ENCODE results near the gene IL22RA2.

The IL22RA2 gene

GRCh38 chr6:137191236-137191635, 17.8 kb upstream of the IL22RA2 start:
- intact Hi-C loops (cut with micrococcal nuclease): loop anchor here (5.0 kb wide), 1 partner anchor 34 kb away; no protein-coding TSS in a partner anchor
- Mint-ChIP-seq H3K27ac (peak overlapping the region; percentile 84), H3K4me3 (no peak overlapping the region)

DNA sequence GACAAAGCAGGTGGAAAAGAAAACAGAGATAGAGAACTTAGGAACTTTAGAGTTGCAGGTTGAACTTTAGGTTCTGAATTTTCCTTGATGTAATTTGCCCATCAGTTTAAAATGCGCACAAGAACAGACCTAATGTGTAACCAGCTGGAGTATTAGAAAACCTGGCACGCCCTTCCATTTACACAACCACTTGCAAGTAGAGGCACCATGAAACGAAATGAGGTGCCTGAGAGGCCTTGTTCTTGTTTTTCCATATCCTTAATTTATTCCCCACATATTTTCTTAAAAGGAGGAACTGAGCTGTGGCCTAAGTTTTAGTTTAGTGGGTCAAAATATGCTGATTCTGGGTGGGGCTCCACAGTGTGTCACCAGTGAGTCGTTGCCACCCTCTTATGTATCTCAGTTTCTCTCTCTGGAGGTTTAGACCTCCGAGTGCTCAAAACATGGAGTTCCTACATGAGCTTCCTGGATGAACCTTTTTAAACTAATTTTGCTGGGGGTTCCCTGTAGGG, 17.2 kb upstream of the IL22RA2 start:
- Mint-ChIP-seq H3K27ac (peak overlapping the region; percentile 84), H3K9me3 (peaks cover 22% of the 10 kb centered on the region), H3K4me3 (no peak overlapping the region), H3K27me3 (no peaks in the 10 kb centered on the region), H3K36me3 (ENCODE audit: low read depth) (peaks cover 6% of the 10 kb centered on the region), H3K4me1 (ENCODE audit: low read depth) (peaks cover 17% of the 10 kb centered on the region)
- intact Hi-C loops (cut with micrococcal nuclease): loop anchor here (5.0 kb wide), 1 partner anchor 33 kb away; no protein-coding TSS in a partner anchor

More at GRCh38 chr6:137191236-137191635, 17.8 kb upstream of the IL22RA2 start:
- Mint-ChIP-seq H3K36me3 (ENCODE audit: low read depth) (peaks cover 11% of the 10 kb centered on the region), H3K27me3 (no peaks in the 10 kb centered on the region), H3K4me1 (ENCODE audit: low read depth) (peaks cover 17% of the 10 kb centered on the region), H3K9me3 (peaks cover 16% of the 10 kb centered on the region)

- H3K4me3 Mint-ChIP-seq: no peak overlapping the region
Observed at GRCh38 chr6:137188855-137189254, 15.4 kb upstream of the IL22RA2 start.

DNA sequence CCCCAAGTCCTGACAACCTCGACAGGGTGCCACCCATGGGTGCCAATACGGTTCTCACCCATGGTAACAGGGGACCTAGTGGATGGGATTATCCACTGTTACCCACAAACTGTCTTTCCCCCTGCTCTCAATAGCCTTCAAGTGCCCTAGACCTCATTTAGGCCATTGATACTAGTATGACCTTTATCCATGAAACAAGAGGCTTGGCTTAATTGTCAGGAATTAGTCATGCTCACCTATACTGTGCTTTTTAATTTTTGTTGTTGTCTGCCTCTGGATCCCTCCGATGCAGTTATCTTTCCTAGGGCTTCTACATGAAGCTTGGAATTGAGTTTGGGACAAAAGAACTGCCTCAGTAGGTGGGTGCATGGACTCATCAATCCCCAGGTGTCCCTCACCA, 11.8 kb upstream of the IL22RA2 start:
- Mint-ChIP-seq H3K9me3 (peaks cover 42% of the 10 kb centered on the region), H3K36me3 (ENCODE audit: low read depth) (peaks cover 6% of the 10 kb centered on the region), H3K27me3 (no peaks in the 10 kb centered on the region), H3K27ac (no peak overlapping the region), H3K4me3 (no peak overlapping the region), H3K4me1 (ENCODE audit: low read depth) (no peaks in the 10 kb centered on the region)
- intact Hi-C loops (cut with micrococcal nuclease): no loop called here

More at GRCh38 chr6:137188855-137189254, 15.4 kb upstream of the IL22RA2 start:
- H3K36me3 Mint-ChIP-seq (ENCODE audit: low read depth): peaks cover 6% of the 10 kb centered on the region
- H3K27me3 Mint-ChIP-seq: no peaks in the 10 kb centered on the region
- intact Hi-C loops (cut with micrococcal nuclease): no loop called here
- peaks cover 17% of the 10 kb centered on the region for H3K4me1 Mint-ChIP-seq (ENCODE audit: low read depth)
- H3K9me3 Mint-ChIP-seq: peaks cover 40% of the 10 kb centered on the region
- H3K27ac Mint-ChIP-seq: no peak overlapping the region

GRCh38 chr6:137182654-137183073, 9.2 kb upstream of the IL22RA2 start:
- no peak overlapping the region for H3K27ac Mint-ChIP-seq
- no peak overlapping the region for H3K4me3 Mint-ChIP-seq
- peaks cover 34% of the 10 kb centered on the region for H3K9me3 Mint-ChIP-seq
- H3K36me3 Mint-ChIP-seq (ENCODE audit: low read depth): no peaks in the 10 kb centered on the region
- no peaks in the 10 kb centered on the region for H3K27me3 Mint-ChIP-seq
- peaks cover 12% of the 10 kb centered on the region for H3K4me1 Mint-ChIP-seq (ENCODE audit: low read depth)
- intact Hi-C loops (cut with micrococcal nuclease): no loop called here

- peaks cover 34% of the 10 kb centered on the region for H3K9me3 Mint-ChIP-seq
- H3K27ac Mint-ChIP-seq: no peak overlapping the region
Observed at GRCh38 chr6:137181891-137182653, 8.6 kb upstream of the IL22RA2 start.

GRCh38 chr6:137177611-137178010, 4.2 kb upstream of the IL22RA2 start:
- no peaks in the 10 kb centered on the region for H3K36me3 Mint-ChIP-seq (ENCODE audit: low read depth)
- no peak overlapping the region for H3K4me3 Mint-ChIP-seq
- no peak overlapping the region for H3K27ac Mint-ChIP-seq
- intact Hi-C loops (cut with micrococcal nuclease): no loop called here
- H3K4me1 Mint-ChIP-seq (ENCODE audit: low read depth): peaks cover 36% of the 10 kb centered on the region
- H3K27me3 Mint-ChIP-seq: no peaks in the 10 kb centered on the region
- no peaks in the 10 kb centered on the region for H3K9me3 Mint-ChIP-seq

More at GRCh38 chr6:137181891-137182653, 8.6 kb upstream of the IL22RA2 start:
- H3K4me1 Mint-ChIP-seq (ENCODE audit: low read depth): peaks cover 18% of the 10 kb centered on the region
- no peaks in the 10 kb centered on the region for H3K27me3 Mint-ChIP-seq
- no peak overlapping the region for H3K4me3 Mint-ChIP-seq
- intact Hi-C loops (cut with micrococcal nuclease): no loop called here
- no peaks in the 10 kb centered on the region for H3K36me3 Mint-ChIP-seq (ENCODE audit: low read depth)

DNA sequence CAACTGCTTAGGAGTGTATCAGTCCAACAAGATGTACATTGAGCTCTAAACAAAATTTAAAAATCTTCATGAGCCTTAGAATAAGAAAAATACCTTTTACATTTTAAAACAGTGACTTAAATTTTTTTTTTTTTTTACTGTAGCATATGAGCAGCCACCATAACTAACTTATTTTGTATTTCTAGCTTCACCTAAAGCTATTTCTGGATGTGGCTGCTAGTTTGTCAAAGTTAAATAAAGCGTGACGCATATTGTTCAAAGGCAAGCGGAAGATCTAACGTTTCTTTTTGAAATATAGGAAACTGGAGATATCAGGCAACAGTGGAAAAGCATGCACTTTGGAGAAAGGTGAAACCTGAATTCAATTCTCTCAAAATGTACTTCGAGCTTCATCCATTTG, 3.3 kb upstream of the IL22RA2 start:
- intact Hi-C loops (cut with micrococcal nuclease): no loop called here
- Mint-ChIP-seq H3K36me3 (ENCODE audit: low read depth) (no peaks in the 10 kb centered on the region), H3K4me3 (no peak overlapping the region), H3K27me3 (no peaks in the 10 kb centered on the region), H3K4me1 (ENCODE audit: low read depth) (peaks cover 45% of the 10 kb centered on the region), H3K9me3 (no peaks in the 10 kb centered on the region), H3K27ac (peak overlapping the region; percentile 72)

DNA sequence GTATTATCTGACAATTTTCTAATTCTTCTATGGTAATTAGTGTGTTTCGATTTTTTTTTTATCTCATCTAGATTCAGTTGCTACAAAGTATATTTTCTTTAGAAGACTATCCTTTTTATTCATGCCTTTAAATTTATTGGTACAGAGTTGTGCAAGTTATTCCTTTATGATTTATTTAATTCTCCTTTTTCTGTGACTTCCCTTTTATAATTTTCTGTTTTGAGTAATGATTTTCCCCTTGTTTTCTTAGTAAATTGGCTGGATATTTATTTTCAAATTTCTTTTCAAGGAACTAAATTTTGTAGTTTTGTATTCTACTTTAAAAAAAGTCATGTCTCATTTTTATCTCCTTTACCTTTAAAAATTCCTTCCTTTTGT, 2.4 kb upstream of the IL22RA2 start:
- no peaks in the 10 kb centered on the region for H3K36me3 Mint-ChIP-seq (ENCODE audit: low read depth)
- peak overlapping the region; percentile 4 for H3K4me3 Mint-ChIP-seq
- peak overlapping the region; percentile 72 for H3K27ac Mint-ChIP-seq
- H3K9me3 Mint-ChIP-seq: no peaks in the 10 kb centered on the region
- no peaks in the 10 kb centered on the region for H3K27me3 Mint-ChIP-seq
- peaks cover 54% of the 10 kb centered on the region for H3K4me1 Mint-ChIP-seq (ENCODE audit: low read depth)
- intact Hi-C loops (cut with micrococcal nuclease): no loop called here

DNA sequence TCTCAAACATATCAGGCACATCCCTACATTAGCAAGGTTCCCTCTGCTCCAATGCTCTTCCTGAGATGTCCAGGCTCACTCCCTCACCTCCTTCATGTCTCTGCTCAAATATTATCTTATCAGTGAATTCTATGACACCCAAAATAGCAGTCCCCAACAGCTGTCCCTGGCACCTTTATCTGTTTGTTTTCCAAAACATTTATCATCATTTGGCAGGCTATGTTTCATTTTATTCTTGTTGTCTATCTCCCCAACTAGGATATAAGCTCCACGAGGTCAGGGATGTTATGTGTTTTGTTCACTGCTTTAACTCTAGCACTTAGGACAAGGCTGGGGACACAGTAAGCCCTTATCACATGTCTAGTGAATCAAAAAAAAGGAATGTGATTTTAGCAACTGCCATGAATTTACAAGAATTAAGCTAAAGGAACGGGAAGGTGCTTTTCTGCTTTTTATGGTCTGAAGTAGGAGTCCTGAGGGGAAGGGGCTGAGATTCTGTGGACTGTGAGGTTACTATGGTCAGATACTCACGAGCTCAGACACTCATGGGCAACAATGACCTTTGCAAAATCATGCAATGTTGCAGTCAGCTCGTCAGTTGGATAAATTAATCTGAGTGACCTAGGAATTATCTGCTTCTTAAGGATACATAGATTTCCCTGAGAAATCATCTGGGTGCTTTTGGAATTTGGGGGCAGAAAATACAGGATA, 1.9 kb upstream of the IL22RA2 start:
- H3K4me3 Mint-ChIP-seq: no peak overlapping the region
- peak overlapping the region; percentile 72 for H3K27ac Mint-ChIP-seq

DNA sequence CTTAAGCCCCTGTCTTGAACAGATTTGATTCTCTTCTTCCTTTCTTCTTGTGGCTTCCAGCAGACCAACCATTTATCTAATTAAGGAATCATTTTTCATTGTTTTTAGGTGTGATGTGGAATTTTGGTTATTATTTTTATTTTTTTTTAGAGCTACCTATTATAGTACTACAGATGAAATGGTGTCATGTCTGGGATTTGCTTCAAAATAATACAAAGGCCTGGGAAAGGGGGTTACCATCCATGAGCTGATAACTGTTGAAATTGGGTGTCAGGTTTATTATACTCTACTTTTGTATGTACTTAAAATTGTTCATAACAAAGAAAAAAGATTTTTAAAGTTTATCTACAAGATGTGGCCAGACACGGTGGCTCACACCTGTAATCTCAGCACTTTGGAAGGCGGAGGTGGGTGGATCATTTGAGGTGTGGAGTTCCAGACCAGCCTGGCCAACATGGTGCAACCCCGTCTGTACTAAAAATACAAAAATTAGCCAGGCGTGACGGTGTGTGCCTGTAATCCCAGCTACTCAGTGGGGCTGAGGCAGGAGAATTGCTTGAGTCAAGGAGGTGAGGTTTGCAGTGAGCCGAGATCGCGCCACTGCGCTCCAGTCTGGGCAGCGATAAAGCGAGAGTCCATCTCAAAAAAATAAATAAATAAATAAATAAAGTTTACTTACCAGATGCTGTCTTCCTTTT, 561 bp downstream of the IL22RA2 start:
- Mint-ChIP-seq H3K27me3 (no peaks in the 10 kb centered on the region), H3K27ac (peak overlapping the region; percentile 48), H3K4me1 (ENCODE audit: low read depth) (peaks cover 51% of the 10 kb centered on the region), H3K4me3 (no peak overlapping the region), H3K36me3 (ENCODE audit: low read depth) (peaks cover 6% of the 10 kb centered on the region), H3K9me3 (peaks cover 9% of the 10 kb centered on the region)
- intact Hi-C loops (cut with micrococcal nuclease): no loop called here

More for the DNA sequence above, 1.9 kb upstream of the IL22RA2 start:
- Mint-ChIP-seq H3K9me3 (peaks cover under 1% of the 10 kb centered on the region), H3K4me1 (ENCODE audit: low read depth) (peaks cover 59% of the 10 kb centered on the region), H3K36me3 (ENCODE audit: low read depth) (no peaks in the 10 kb centered on the region), H3K27me3 (no peaks in the 10 kb centered on the region)
- intact Hi-C loops (cut with micrococcal nuclease): no loop called here

- intact Hi-C loops (cut with micrococcal nuclease): no loop called here
- H3K36me3 Mint-ChIP-seq (ENCODE audit: low read depth): peaks cover 6% of the 10 kb centered on the region
- peak overlapping the region; percentile 48 for H3K27ac Mint-ChIP-seq
- peaks cover 43% of the 10 kb centered on the region for H3K4me1 Mint-ChIP-seq (ENCODE audit: low read depth)
- no peaks in the 10 kb centered on the region for H3K27me3 Mint-ChIP-seq
- no peak overlapping the region for H3K4me3 Mint-ChIP-seq
- peaks cover 9% of the 10 kb centered on the region for H3K9me3 Mint-ChIP-seq
Observed at GRCh38 chr6:137171824-137172733, 1.4 kb downstream of the IL22RA2 start.

DNA sequence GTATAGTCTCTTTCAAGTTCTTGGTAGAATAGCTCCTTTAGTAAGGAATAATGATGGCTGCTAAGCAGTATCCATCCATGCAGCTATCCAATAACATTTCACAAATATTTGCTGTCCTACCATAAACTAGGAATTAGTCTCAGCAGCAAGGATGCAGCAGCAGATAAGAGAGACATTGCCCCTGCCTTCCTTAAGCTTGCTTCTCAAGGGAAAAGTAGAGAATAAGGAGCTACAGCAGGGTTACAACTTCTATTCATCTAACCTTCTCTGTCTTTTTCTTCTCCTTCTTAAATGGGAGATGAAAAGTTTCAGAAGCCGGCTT, 2.4 kb downstream of the IL22RA2 start:
- Mint-ChIP-seq H3K27ac (no peak overlapping the region), H3K4me1 (ENCODE audit: low read depth) (peaks cover 44% of the 10 kb centered on the region)
- intact Hi-C loops (cut with micrococcal nuclease): no loop called here

More for the DNA sequence above, 2.4 kb downstream of the IL22RA2 start:
- Mint-ChIP-seq H3K9me3 (peaks cover 9% of the 10 kb centered on the region), H3K27me3 (no peaks in the 10 kb centered on the region), H3K4me3 (no peak overlapping the region), H3K36me3 (ENCODE audit: low read depth) (peaks cover 6% of the 10 kb centered on the region)
